ENCODE data around the gene FAM107B.

The FAM107B gene

GRCh38 chr10:14483417-14483816 lies 291.3 kb downstream of the FAM107B start:
- TF ChIP-seq CTCF (conservative IDR thresholded peaks at IDR 0.05; ENCODE audit: low read depth, low read length): no peak
- no peak for DNase-seq (ENCODE audit: low read depth)
- no peak overlapping the region for H3K4me3 ChIP-seq (ENCODE audit: low read depth, low read length)

GRCh38 chr10:14481752-14482151 lies 292.9 kb downstream of the FAM107B start:
- TF ChIP-seq CTCF (conservative IDR thresholded peaks at IDR 0.05; ENCODE audit: low read depth, low read length): no peak
- H3K4me3 ChIP-seq (ENCODE audit: low read depth, low read length): no peak overlapping the region
- peak; percentile 24 for DNase-seq (ENCODE audit: low read depth)

GRCh38 chr10:14481014-14481413 lies 293.7 kb downstream of the FAM107B start:
- DNase-seq (ENCODE audit: low read depth): no peak
- no peak for TF ChIP-seq CTCF (conservative IDR thresholded peaks at IDR 0.05; ENCODE audit: low read depth, low read length)
- H3K4me3 ChIP-seq (ENCODE audit: low read depth, low read length): no peak overlapping the region

GRCh38 chr10:14478604-14479003 lies 296.1 kb downstream of the FAM107B start:
- TF ChIP-seq CTCF (conservative IDR thresholded peaks at IDR 0.05; ENCODE audit: low read depth, low read length): peak; percentile 87
- no peak overlapping the region for H3K4me3 ChIP-seq (ENCODE audit: low read depth, low read length)

GRCh38 chr10:14478201-14478600 lies 296.5 kb downstream of the FAM107B start:
- no peak for DNase-seq (ENCODE audit: low read depth)
- no peak for TF ChIP-seq CTCF (conservative IDR thresholded peaks at IDR 0.05; ENCODE audit: low read depth, low read length)
- no peak overlapping the region for H3K4me3 ChIP-seq (ENCODE audit: low read depth, low read length)

More at GRCh38 chr10:14478604-14479003, 296.1 kb downstream of the FAM107B start:
- peak; percentile 87 for DNase-seq (ENCODE audit: low read depth)

GRCh38 chr10:14477408-14477710 lies 297.3 kb downstream of the FAM107B start:
- peak; percentile 43 for DNase-seq (ENCODE audit: low read depth)
- no peak overlapping the region for H3K4me3 ChIP-seq (ENCODE audit: low read depth, low read length)
- no peak for TF ChIP-seq CTCF (conservative IDR thresholded peaks at IDR 0.05; ENCODE audit: low read depth, low read length)

- no peak for TF ChIP-seq CTCF (conservative IDR thresholded peaks at IDR 0.05; ENCODE audit: low read depth, low read length)
- DNase-seq (ENCODE audit: low read depth): peak; percentile 26
- no peak overlapping the region for H3K4me3 ChIP-seq (ENCODE audit: low read depth, low read length)
These were observed 297.9 kb downstream of the FAM107B start for GRCh38 chr10:14476641-14477407.

All from choroid plexus epithelial cell (primary cell).